A673 (cell line): Measurements from ENCODE around the gene AMIGO3. TPM values are rescaled to one million over a fixed set of nuclear protein-coding genes. Genes with fewer than 3 reads are reported as not detected.
A peak's percentile ranks its signal among the peaks of the same experiment; 100 is the strongest.

Experiments
- BruUV-seq: library from RNA; stranded (reverse); fragments of 400-500 nt; replicated peaks from 2 replicates; lab custom pipeline; 2021; lab: Mats Ljungman, UMichigan
- CTCF ChIA-PET: fragments of 300-600 bp; sonication (Branson Sonifier 250); formaldehyde crosslinking; loops from one replicate; lab custom pipeline; 2022; ENCODE audit warnings: antibody characterized with exemption; lab: Charles Lee
- POLR2A ChIA-PET: fragments of 300-600 bp; sonication (Branson Sonifier 250); formaldehyde crosslinking; loops from one replicate; lab custom pipeline; 2022; ENCODE audit warnings: antibody characterized with exemption; ENCODE audit not compliant: low non-redundant PET; lab: Charles Lee
- DNase-seq: peaks from one replicate; pipeline ENCODE4 v3.0.0-alpha.2; 2015; ENCODE audit warnings: low spot score
- H3K27ac ChIP-seq: fragments of 200-600 bp; sonication (generic); 2 replicates; pipeline ENCODE4 v1.5.1; 2016; ENCODE audit warnings: mixed run types, low read depth, mild to moderate bottlenecking, mixed read lengths, antibody characterized with exemption, low read length; ENCODE audit not compliant: poor library complexity, severe bottlenecking
- H3K27me3 ChIP-seq: fragments of 200-600 bp; sonication (generic); replicated peaks from 2 replicates; pipeline ENCODE4 v1.6.1; 2017; ENCODE audit warnings: mixed run types, low read depth, mild to moderate bottlenecking, mixed read lengths, antibody characterized with exemption, low read length; ENCODE audit not compliant: insufficient read depth, poor library complexity
- H3K36me3 ChIP-seq: fragments of 200-600 bp; sonication (generic); 2 replicates; pipeline ENCODE4 v1.6.1; 2016; ENCODE audit warnings: mixed run types, mild to moderate bottlenecking, mixed read lengths, antibody characterized with exemption, low read length; ENCODE audit not compliant: insufficient read depth, poor library complexity, severe bottlenecking
- H3K4me1 ChIP-seq: fragments of 200-600 bp; sonication (generic); 2 replicates; pipeline ENCODE4 v1.6.1; 2017; ENCODE audit warnings: mixed run types, mild to moderate bottlenecking, mixed read lengths, antibody characterized with exemption, low read length; ENCODE audit not compliant: insufficient read depth, poor library complexity, severe bottlenecking
- H3K4me3 ChIP-seq: fragments of 200-600 bp; sonication (generic); 2 replicates; pipeline ENCODE4 v1.5.1; 2016; ENCODE audit warnings: low read depth, mixed run types, mild to moderate bottlenecking, mixed read lengths, low read length; ENCODE audit not compliant: poor library complexity, severe bottlenecking
- H3K9me3 ChIP-seq: fragments of 200-600 bp; sonication (generic); 2 replicates; pipeline ENCODE4 v1.6.1; 2016; ENCODE audit warnings: mixed run types, low read depth, mild to moderate bottlenecking, mixed read lengths, antibody characterized with exemption, low read length; ENCODE audit not compliant: poor library complexity, severe bottlenecking
- CTCF ChIP-seq: fragments of 300-800, 200-600 bp; sonication (generic); conservative IDR thresholded peaks from 2 replicates; pipeline ENCODE4 v1.5.1; 2017; ENCODE audit warnings: low read depth, mild to moderate bottlenecking, antibody characterized with exemption, low read length, moderate library complexity, mixed read lengths
- EZH2 ChIP-seq: fragments of 200-600 bp; sonication (generic); IDR thresholded peaks from 2 replicates; pipeline ENCODE4 v1.6.1; 2017; ENCODE audit warnings: borderline replicate concordance, low read depth, mild to moderate bottlenecking, mixed read lengths, antibody characterized with exemption, low read length; ENCODE audit not compliant: poor library complexity, severe bottlenecking
- intact Hi-C: fragments of 100-400 bp; cut with micrococcal nuclease; formaldehyde crosslinking; loops from one replicate; pipeline ENCODE4 v1.10.0; 2022; ENCODE audit not compliant: unreplicated experiment
- total RNA-seq: library from RNA; stranded (reverse); gene quantifications from 2 replicates; pipeline ENCODE4 v1.2.3, GENCODE V29; 2021

The AMIGO3 gene
- total RNA-seq, 1 experiment from 2014 or later, result not detected

- Histone ChIP-seq H3K4me1 (no peaks in the 10 kb centered on the region), H3K4me3 (no peak overlapping the region), H3K9me3 (no peaks in the 10 kb centered on the region), H3K27ac (no peak overlapping the region), H3K36me3 (no peaks in the 10 kb centered on the region), H3K27me3 (no peaks in the 10 kb centered on the region)
- POLR2A ChIA-PET, result no interaction called here
- no peak for DNase-seq
- CTCF ChIA-PET, result no interaction called here
- BruUV-seq, result no TSS peak
- intact Hi-C loops, result loop anchor here (5.0 kb wide), 1 partner anchor 205 kb away; no protein-coding TSS in a partner anchor
- TF ChIP-seq EZH2 (no peak), CTCF (no peak)
These were observed 16.8 kb downstream of the AMIGO3 start for GRCh38 chr3:49702672-49703071.

DNA sequence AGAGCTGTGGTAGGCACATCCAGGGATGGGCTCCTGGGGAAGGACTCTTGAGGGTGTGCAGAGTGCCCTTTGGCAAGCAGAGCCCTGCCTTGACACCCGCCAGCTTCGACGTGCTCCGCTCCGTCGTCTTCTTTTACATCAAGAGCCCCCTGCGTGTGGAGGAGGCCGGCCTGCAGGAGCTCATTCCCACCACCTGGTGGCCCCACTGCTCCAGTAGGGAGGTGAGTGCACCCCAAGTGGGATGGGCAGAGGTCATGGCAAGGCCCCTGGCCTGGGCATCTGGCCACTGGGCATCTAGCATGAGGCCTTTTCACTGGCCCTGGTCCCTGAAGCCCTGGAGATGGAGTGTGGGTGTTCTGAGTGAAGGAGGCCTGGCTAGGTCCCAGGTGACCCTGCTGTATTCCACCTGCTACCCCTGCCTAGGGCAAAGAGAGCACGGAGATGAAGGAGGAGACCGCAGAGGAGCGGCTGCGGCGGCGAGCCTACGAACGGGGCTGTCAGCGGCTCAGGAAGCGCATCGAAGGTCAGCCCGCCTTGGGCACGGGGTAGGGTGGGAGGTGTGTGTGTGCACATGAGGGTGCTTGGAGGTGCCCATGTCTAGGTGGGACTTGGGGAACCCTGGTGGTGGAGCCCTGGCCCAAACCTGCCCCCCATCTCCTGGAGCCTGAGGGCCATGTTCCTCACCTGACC is 18.0 kb downstream of the AMIGO3 start:
- no TSS peak for BruUV-seq
- ChIA-PET CTCF (interaction anchor here (1.0 kb wide), 2 partner anchors 162 to 199 kb away, joined by 3 to 5 read pairs; no protein-coding TSS in a partner anchor), POLR2A (no interaction called here)
- Histone ChIP-seq H3K36me3 (no peaks in the 10 kb centered on the region), H3K4me1 (no peaks in the 10 kb centered on the region), H3K27me3 (no peaks in the 10 kb centered on the region), H3K4me3 (no peak overlapping the region), H3K27ac (no peak overlapping the region), H3K9me3 (no peaks in the 10 kb centered on the region)
- DNase-seq, result no peak
- TF ChIP-seq EZH2 (no peak), CTCF (peak; percentile 24; the same call in 1 of the 2 replicates)
- intact Hi-C loops, result loop anchor here (5.0 kb wide), 1 partner anchor 206 kb away; no protein-coding TSS in a partner anchor

DNA sequence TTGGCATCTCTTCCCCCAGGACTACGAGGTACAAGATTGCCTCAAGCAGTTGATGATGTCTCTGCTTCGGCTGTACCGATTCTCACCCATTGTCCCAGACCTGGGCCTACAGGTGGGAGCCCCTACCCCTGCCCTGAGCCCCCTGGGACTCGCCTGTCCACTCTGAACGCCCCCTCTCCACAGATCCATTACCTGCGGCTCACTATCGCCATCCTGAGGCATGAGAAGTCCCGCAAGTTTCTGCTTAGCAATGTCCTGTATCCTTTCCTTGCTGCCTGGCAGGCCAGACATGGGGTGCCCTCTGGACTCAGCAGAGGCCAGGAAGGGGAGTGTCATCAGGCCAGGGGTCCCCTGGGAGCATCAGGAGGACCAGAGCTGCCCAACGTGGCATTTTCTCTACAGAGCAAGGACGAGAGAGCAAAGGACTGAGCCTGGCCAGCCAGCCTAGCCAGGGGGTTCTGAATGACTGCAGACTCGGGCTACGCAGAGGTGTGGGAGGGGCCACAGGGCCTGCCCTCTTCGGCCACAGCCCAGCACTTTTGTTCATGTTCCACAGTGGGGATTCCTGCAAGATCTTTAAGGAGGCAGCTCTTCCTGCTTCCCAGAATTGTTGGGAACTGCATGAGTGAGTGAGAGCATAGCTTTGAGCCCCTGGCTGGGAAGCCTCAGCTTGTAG is 18.9 kb downstream of the AMIGO3 start:
- BruUV-seq, result no TSS peak
- no peak overlapping the region for H3K4me3 ChIP-seq
- POLR2A ChIA-PET, result no interaction called here
- H3K27me3 ChIP-seq, result no peaks in the 10 kb centered on the region
- no peak overlapping the region for H3K27ac ChIP-seq
- intact Hi-C loops, result loop anchor here (5.0 kb wide), 1 partner anchor 207 kb away; no protein-coding TSS in a partner anchor
- H3K4me1 ChIP-seq, result no peaks in the 10 kb centered on the region
- H3K9me3 ChIP-seq, result no peaks in the 10 kb centered on the region
- no peaks in the 10 kb centered on the region for H3K36me3 ChIP-seq
- CTCF ChIA-PET, result interaction anchor here (1.0 kb wide), 2 partner anchors 161 to 200 kb away, joined by 3 to 5 read pairs; no protein-coding TSS in a partner anchor
- TF ChIP-seq CTCF (no peak; the same call in 1 of the 2 replicates), EZH2 (no peak)
- DNase-seq, result no peak
